Stimulated activated CD4-positive, alpha-beta T cell treated with anti-CD3 and anti-CD28 coated beads, Interleukin-4, amount 100 ng/mL, for 1 hour (primary cell): Measurements from ENCODE around the gene IGHMBP2.

Experiments
- DNase-seq: peaks from one replicate; pipeline ENCODE4 v3.0.0-alpha.2; 2020

IGHMBP2 gene

DNA sequence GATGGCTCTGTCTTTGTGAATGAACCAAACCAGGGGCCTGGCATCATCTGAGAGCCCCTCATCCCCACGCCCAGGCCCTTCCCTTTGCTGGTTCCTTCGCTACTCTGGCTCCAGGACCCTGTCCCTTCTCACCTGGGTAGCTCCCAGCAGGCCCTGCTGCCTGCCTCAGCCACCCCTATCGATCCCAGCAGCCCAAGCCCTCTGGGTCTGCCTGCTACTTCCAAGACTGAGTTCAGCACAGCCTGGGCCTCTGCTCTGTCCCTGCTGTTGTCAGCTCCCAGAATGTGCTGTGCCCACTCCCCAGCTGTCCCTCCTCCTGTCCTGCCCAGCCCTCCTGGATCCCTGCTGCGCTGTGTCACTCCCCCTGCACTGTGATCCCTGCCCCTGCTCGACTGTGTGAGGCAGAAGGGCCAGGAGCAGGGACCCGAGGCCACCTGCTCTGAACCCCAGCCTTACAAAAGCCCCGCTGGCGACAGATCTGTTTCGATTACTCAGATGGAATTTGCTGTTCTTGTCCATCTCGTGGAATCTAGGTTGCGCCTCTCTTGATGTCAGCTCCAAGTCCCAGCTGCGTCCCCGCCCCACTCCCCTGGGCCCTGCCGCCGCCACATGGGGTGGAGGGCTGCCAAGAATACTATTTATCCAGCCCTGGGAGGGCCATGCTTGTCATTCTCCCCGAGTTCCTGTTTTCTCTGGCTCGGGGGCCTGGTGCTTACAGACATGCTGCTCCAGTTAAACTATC, 13.0 kb upstream of the IGHMBP2 start:
- DNase-seq: no peak

DNA sequence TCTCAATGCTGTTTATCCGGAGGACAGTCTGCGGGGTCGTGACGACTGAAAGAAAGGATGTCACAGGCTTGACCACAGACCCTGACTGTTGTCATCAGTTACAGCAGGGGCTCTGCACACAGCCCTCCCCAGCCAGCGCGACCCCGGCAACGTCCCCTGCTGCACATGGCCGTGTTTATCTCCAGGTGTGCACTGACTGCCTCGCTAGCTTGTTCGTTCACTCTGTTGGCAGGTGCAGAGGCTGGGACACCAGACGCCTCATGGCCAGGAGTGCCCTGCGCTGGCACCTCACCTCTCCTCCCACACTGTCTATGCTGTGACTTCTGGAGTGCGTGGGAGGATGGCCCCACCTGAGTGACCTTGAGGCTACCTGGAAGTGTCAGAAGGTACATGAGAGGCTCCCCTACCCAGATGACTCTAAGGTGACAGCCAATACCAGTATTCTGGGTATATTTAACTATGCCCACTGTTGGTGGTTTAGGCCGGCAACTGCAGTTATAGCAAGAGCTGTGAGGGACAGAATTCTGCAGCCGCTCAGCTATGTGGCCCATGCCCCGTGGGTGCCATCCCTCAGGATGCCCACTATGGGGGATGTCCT, 12.2 kb upstream of the IGHMBP2 start:
- no peak for DNase-seq

DNA sequence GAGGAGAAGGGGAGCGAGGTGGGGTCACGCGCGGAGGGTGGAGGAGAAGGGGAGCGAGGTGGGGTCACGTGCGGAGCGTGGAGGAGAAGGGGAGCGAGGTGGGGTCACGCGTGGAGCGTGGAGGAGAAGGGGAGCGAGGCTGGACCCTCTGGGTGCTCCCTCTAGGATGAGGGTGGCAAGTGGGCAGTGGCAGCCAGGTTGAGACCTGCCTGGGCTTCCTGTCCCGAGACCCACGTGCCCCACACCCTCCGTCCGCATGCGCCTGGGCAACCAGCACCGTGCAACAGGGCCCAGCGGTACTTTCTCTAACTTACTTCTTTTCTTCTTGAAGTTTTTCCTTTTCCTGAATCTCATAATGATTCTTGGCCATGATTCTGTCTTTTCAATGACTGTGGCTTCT, 11.1 kb upstream of the IGHMBP2 start:
- DNase-seq: no peak

DNA sequence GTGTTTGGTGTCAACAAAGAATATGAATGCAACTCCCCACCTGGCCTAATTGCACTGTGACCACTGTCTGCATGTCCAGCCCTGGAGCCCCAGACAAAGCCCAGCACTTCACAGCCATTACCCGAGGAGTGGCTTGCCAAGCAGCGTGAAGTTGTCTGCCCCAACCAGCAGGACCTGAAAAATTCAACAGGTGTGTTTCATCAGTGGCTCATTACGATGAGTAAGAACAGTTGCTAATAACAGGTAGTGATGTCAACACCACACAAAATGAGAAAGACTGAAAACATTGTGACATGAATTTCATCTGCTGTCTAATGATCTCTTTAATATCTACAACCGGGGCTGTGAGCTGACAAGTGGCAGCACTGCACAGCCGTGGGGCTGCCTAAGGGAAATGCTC, 10.4 kb upstream of the IGHMBP2 start:
- DNase-seq: no peak

DNA sequence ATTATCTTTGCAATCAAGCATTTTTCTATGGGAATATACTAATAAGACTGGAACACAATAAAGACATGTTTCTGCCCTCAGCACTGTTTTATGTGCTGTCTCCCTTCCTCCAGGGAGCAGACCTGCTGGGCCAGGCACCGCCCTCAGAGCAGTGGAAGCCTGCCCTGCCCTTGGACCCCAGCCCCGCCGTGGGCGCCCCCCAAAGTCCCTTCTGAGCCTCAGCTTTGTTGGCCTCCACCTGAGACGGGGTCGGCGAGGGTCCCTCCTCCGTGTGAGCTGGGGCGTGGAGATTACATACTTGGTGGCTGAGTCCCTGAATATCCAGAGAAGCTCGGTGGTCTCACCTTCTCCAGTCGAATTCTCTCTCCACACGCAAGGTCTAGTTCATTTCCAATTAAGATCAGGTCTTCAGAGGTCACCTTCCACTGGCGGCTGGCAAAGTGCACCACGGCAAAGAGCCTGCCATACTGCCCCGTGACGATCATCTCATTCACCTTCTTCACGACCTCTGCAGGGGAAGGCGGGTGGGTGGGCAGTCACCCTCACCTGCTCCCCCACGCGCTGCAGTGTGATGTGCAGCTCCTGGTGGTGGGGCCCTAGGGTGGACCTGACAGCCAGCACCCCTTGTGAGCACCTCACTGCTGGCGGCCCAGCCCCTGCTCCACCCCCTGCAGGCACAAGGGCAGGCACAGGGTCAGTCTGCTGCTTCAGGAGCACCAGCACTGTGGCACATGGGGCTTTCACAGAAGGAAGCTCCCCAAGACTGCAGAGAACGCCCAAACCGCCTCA, 7.3 kb upstream of the IGHMBP2 start:
- DNase-seq: no peak

DNA sequence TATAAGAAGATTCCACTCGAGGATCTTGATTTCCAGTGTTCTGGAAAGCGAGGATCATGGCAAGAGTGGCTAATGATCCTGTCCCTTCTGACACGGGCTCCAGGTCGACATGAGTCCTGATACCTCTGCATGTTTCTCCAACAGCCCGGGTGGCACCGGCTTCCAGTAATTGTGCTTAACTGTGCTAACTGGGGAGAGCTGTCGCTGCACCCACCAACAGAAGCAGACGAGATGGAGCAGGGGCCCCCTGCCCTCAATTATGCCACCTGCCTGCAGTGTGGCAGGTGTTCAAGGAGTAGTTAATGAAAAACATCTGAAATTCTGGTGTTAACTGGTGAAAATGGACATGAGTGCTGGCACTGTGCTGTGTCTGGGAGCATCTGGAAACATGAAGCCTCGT, 6.2 kb upstream of the IGHMBP2 start:
- no peak for DNase-seq

DNA sequence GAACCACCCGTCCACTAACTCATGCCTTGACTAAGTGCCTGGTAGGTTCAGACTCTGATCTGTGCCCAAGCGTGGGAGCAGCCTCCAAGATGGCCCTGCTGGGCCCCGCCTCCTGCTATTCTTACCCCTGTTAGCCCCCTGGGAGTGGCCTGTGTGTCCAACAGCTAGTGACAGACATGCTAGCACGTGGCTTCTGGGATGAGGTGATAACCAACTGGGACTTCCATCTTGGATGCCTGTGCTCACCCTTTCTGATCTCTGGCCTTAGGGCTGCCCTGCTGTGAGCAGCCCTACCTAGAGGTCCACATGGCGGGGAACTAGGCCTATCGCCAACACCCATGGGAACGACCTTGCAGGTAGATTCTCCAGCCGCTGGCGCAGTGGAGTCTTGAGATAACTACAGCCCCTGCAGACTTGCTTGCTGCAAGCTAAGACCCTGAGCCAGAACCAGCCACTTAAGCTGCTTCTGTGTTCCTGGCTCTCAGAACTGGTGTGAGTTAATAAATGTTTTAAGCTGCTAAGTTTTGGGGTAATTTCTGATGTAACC, 2.8 kb upstream of the IGHMBP2 start:
- no peak for DNase-seq

DNA sequence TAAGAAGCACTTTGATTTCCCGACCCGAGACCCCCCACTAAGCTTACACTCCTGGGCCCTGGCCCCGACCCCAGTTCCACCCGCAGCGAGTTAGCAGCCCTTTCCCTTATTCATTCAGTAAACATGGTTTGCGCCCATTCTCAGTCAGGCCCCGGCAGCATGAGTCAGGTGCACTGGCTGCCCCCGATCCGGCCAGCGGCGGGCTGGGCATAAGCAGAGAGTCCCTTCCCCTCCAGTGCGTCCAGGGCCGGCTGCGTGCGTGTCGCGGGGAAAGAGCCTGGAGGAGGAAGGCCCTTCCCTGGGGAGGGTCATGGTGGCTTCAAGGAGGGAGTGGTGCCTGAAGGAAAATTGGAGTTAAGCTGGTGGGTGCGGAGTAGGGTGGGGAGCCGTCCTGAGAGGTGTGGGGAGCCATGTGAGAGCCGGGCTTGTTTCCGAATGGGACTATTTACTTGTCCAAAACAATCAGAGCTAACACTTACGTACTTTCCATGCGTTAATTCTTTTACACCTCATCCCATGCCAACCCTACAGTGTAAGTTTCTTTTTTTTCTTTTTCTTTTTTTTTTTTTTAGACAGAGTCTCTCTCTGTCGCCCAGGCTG, 657 bp downstream of the IGHMBP2 start:
- DNase-seq: peak; percentile 28

- no peak for DNase-seq
These were observed 2.0 kb downstream of the IGHMBP2 start for GRCh38 chr11:68905421-68906360.

GRCh38 chr11:68908273-68908672, 4.6 kb downstream of the IGHMBP2 start:
- DNase-seq: no peak

DNA sequence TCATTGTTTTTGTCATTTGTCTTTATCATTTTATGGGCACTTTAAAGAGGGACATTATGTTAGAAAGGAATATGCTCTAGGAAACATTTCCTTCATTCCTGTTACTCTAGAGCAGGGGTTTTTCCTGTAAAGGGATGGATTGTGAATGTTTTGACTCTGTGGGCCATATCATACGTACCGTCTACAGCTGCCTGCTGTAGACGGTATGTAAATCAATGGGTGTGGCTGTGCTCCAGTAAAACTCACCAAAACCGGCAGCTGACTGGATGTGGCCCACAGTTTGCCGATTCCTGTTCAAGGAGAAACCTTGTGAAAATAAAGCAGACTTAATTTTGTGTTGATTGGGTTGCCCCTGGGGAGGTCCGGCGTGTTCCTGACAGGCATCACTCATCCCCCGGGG, 7.3 kb downstream of the IGHMBP2 start:
- DNase-seq: no peak

DNA sequence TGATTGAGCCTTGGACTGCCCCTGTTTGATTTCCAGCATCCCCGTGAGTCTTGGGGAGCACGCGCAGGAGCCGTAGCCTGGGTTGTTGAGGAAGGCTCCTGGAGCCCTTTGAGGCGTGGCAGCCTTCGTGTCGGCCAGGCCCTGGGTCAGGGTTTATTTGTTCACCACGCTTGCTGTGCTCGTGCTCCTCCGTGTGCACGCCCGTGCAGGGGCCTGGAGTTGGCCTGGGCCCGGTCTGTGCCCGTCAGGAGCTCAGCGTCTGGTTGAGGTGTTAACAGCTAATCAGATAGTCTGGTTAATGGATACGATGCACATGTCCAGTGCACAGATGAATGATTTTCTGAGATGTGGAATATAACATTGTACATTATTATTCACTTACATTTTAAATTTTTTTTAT, 8.0 kb downstream of the IGHMBP2 start:
- DNase-seq: no peak

DNA sequence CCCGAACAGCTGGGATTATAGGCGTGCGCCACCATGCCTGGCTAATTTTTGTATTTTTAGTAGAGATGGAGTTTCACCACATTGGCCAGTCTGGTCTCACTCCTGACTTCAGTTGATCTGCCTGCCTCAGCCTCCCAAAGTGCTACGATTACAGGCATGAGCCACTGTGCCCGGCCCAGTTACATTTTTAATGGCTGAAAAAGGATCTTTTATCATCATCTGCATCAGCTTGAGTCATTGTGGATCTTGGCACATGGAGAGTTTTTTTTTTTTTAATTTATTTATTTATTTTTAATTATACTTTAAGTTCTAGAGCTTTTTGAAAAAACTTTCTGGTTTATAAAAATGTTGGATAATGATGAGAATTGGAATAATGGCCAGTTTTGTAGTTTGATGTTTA, 8.6 kb downstream of the IGHMBP2 start:
- DNase-seq: no peak

DNA sequence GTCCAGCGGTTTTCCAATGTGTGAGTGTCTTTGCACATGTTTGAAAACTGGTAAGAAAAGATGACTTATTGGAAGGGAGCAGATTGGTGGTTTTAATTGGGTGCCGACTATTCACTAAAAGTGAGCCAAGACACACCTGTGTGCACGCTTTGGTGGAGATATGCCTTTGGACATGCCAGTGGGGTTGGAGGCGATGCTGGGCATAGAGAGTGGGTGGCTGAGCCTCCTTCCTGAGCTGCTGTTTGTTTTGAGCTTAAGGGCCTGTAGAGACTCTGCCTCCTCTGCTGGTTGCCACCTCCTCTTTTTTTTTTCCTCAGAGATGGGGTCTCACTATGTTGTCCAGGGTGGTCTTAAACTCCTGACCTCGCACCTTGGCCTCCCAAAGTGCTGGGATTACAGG, 9.5 kb downstream of the IGHMBP2 start:
- no peak for DNase-seq

- no peak for DNase-seq
These were observed 11.1 kb downstream of the IGHMBP2 start for GRCh38 chr11:68914761-68915160.

DNA sequence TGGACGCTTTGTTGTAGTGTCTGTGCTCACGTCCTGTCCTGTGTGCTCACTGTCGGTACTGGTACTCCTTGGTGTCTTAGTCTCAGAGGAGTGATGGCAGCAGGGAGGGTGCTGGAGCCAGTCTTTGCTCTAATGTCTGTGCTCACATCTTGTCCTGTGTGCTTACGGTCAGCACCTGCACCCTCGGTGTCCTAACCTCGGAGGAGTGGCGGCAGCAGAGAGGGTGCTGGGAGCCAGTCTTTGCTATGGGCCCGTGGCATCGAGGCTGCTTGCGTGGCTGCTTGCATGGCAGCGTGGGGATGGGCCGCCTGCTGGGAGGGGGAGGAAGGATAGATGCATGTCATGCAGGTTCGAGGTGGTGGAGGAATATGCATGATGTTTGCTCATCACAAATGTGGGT, 12.7 kb downstream of the IGHMBP2 start:
- no peak for DNase-seq

GRCh38 chr11:68923614-68924013, 19.9 kb downstream of the IGHMBP2 start:
- DNase-seq: no peak

GRCh38 chr11:68924073-68924925, 20.6 kb downstream of the IGHMBP2 start:
- DNase-seq: no peak

GRCh38 chr11:68925611-68926010, 21.9 kb downstream of the IGHMBP2 start:
- no peak for DNase-seq

DNA sequence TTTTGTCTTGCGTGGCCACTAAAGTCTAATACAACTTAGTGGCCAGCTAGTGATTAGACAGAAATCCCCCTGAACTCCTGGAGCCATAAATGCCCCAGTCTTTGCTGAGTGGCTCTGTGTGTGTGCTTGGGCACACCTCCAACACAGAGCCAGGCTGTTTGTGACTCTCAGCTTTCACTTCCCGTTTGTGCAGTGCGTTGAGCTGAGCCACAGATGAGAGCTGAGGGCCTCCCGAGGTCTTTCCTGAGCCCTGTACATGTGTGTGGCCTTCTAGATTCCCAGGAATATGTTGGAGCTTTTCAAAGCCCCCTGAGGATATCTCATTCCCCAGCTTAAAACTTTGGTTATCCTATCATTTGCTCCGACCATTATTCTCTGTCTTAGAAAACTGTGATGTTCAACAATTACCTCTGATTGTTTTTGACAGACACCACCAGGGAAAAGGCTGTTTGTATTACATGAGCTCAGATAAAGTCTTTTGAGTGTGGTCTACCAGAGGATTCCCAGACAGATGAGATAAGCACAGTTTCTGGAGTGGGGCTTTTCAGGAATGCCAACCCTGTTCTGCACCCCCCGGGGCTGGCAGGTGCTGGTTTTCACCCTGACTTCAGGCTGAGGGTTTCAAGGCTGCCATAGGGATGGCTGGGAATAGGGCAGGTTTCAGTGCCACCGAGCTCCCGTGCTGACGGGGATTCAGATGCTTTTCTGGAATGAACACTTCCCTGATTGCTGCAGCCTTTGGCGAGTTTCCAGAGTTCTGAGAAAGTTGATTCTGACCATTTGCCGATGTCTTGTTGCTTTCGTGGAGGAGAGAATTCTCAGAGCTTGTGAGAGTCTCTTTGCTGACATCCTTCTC, 23.8 kb downstream of the IGHMBP2 start:
- DNase-seq: no peak
